Hepatocyte (in vitro differentiated cells): ENCODE data around the gene SETD4. TPM values are rescaled to one million over a fixed set of nuclear protein-coding genes. Genes with fewer than 3 reads are reported as not detected.

Experiments
- DNase-seq: peaks from one replicate; pipeline ENCODE4 v3.0.0-alpha.2; 2016; ENCODE audit warnings: low spot score
- H2AFZ ChIP-seq: fragments of 200-600 bp; sonication (generic); 2 replicates; pipeline ENCODE4 v1.6.0; 2016; ENCODE audit warnings: antibody characterized with exemption, mild to moderate bottlenecking
- H3K27ac ChIP-seq: fragments of 200-600 bp; sonication (generic); 2 replicates; pipeline ENCODE4 v1.5.1; 2016; ENCODE audit warnings: mild to moderate bottlenecking
- H3K27me3 ChIP-seq: fragments of 200-600 bp; sonication (generic); 2 replicates; pipeline ENCODE4 v1.6.1; 2016
- H3K36me3 ChIP-seq: fragments of 200-600 bp; sonication (generic); replicated peaks from 2 replicates; pipeline ENCODE4 v1.5.1; 2016; ENCODE audit warnings: low read depth; ENCODE audit not compliant: insufficient read depth
- H3K4me1 ChIP-seq: fragments of 200-600 bp; sonication (generic); 2 replicates; pipeline ENCODE4 v1.5.1; 2016; ENCODE audit warnings: mild to moderate bottlenecking, moderate library complexity; ENCODE audit not compliant: insufficient read depth
- H3K4me2 ChIP-seq: fragments of 200-600 bp; sonication (generic); 2 replicates; pipeline ENCODE4 v1.6.0; 2016
- H3K4me3 ChIP-seq: fragments of 200-600 bp; sonication (generic); 2 replicates; pipeline ENCODE4 v1.5.1; 2016; ENCODE audit warnings: mild to moderate bottlenecking
- H3K79me2 ChIP-seq: fragments of 200-600 bp; sonication (generic); 2 replicates; pipeline ENCODE4 v1.6.0; 2017; ENCODE audit warnings: mild to moderate bottlenecking
- H3K9me2 ChIP-seq: fragments of 200-600 bp; sonication (generic); replicated peaks from 2 replicates; pipeline ENCODE4 v1.6.0; 2017; ENCODE audit warnings: mild to moderate bottlenecking; ENCODE audit not compliant: insufficient read depth
- H3K9me3 ChIP-seq: fragments of 200-600 bp; sonication (generic); 2 replicates; pipeline ENCODE4 v1.5.1; 2016; ENCODE audit warnings: low read depth, mild to moderate bottlenecking
- H4K20me1 ChIP-seq: fragments of 200-600 bp; sonication (generic); 2 replicates; pipeline ENCODE4 v1.6.0; 2016; ENCODE audit warnings: mild to moderate bottlenecking; ENCODE audit not compliant: insufficient read depth, poor library complexity, severe bottlenecking
- CTCF ChIP-seq: fragments of 200-600 bp; sonication (generic); IDR thresholded peaks from 2 replicates; pipeline ENCODE4 v1.5.1; 2016; ENCODE audit warnings: antibody characterized with exemption, mild to moderate bottlenecking; ENCODE audit not compliant: poor library complexity
- EZH2 ChIP-seq: fragments of 200-600 bp; sonication (generic); IDR thresholded peaks from 2 replicates; pipeline ENCODE4 v1.6.1; 2016; ENCODE audit warnings: antibody characterized with exemption, mild to moderate bottlenecking, borderline replicate concordance
- EZH2phosphoT487 ChIP-seq: fragments of 200-600 bp; sonication (generic); IDR thresholded peaks from one replicate; pipeline ENCODE4 v1.6.1; 2018; ENCODE audit warnings: antibody characterized with exemption, mild to moderate bottlenecking, low read depth, moderate library complexity; ENCODE audit not compliant: unreplicated experiment, severe bottlenecking
- WGBS: methylation state at CpG from one replicate; pipeline ENCODE4 v1.1.6; 2016; ENCODE audit warnings: low lambda C conversion rate; ENCODE audit errors: missing lambda C conversion rate; 5-methylcytosine and 5-hydroxymethylcytosine counted together
- polyA plus RNA-seq: library from polyadenylated mRNA; unstranded; fragments of >200 nt; fragmentation: Nextera tagmentation; extraction: Ambion mirVana; gene quantifications from 2 replicates; pipeline ENCODE4 v1.2.1, GENCODE V29; 2016
- total RNA-seq: library from RNA; depleted of rRNA; stranded (reverse); fragments of >200 nt; gene quantifications from 2 replicates; pipeline ENCODE4 v1.2.3, GENCODE V29; 2014

The SETD4 gene
- total and polyA plus RNA-seq, 2 experiments from 2014 or later: 13.7 to 16.6 TPM

- TF ChIP-seq EZH2phosphoT487 (no peak), CTCF (no peak), EZH2 (no peak)
- Histone ChIP-seq H3K4me1 (no peaks in the 10 kb centered on the region), H3K9me3 (no peaks in the 10 kb centered on the region), H2AFZ (no peak overlapping the region), H3K9me2 (no peaks in the 10 kb centered on the region), H3K27ac (no peak overlapping the region), H3K4me3 (no peak overlapping the region), H3K4me2 (no peak overlapping the region), H3K27me3 (no peaks in the 10 kb centered on the region), H3K36me3 (no peaks in the 10 kb centered on the region), H3K79me2 (no peaks in the 10 kb centered on the region), H4K20me1 (no peaks in the 10 kb centered on the region)
- 74% methylated on average over 4 of the region's 4 CpGs for WGBS
- no peak for DNase-seq
Measured at GRCh38 chr21:35995522-35996088, 64.7 kb downstream of the SETD4 start.

GRCh38 chr21:35994613-35995012, 65.7 kb downstream of the SETD4 start:
- Histone ChIP-seq H3K36me3 (no peaks in the 10 kb centered on the region), H3K79me2 (no peaks in the 10 kb centered on the region), H3K27ac (no peak overlapping the region), H3K27me3 (no peaks in the 10 kb centered on the region), H3K9me3 (no peaks in the 10 kb centered on the region), H2AFZ (no peak overlapping the region), H3K4me2 (no peak overlapping the region), H3K9me2 (no peaks in the 10 kb centered on the region), H3K4me3 (no peak overlapping the region), H3K4me1 (no peaks in the 10 kb centered on the region), H4K20me1 (no peaks in the 10 kb centered on the region)
- TF ChIP-seq EZH2 (no peak), CTCF (no peak), EZH2phosphoT487 (no peak)
- 58% methylated on average over 4 of the region's 4 CpGs for WGBS
- no peak for DNase-seq

DNA sequence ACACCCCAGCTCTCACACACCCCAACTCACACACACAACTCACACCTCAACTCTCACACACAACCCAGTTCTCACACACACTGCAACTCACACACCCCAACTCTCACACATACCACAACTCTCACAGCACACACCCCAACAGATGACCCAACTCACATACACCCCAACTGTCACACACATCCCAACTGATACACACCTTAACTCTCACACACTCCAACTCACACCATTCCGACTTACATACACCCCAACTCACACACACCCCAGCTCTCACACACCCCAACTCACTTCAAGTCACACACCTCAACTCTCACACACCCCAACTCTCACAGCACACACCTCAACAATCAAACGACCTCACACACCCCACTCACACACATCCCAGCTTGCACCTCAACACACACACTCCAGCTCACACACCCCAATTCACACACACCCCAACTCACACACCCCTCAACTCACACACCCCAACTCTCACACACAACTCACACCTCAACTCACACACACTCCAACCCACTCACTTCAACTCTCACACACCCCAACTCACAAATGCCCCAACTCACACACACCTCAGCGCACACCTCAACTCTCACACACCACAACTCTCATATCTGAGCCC, 66.3 kb downstream of the SETD4 start:
- H3K4me2 ChIP-seq: no peak overlapping the region
- DNase-seq: no peak
- whole genome bisulfite sequencing: 89% methylated on average over 3 of the region's 3 CpGs
- H3K4me1 ChIP-seq: no peaks in the 10 kb centered on the region
- no peak overlapping the region for H2AFZ ChIP-seq
- TF ChIP-seq EZH2phosphoT487 (no peak), EZH2 (no peak), CTCF (no peak)
- H3K4me3 ChIP-seq: no peak overlapping the region
- no peaks in the 10 kb centered on the region for H3K9me3 ChIP-seq
- H3K9me2 ChIP-seq: no peaks in the 10 kb centered on the region
- H3K36me3 ChIP-seq: no peaks in the 10 kb centered on the region
- no peaks in the 10 kb centered on the region for H4K20me1 ChIP-seq
- no peaks in the 10 kb centered on the region for H3K79me2 ChIP-seq
- H3K27ac ChIP-seq: no peak overlapping the region
- H3K27me3 ChIP-seq: no peaks in the 10 kb centered on the region
